Erythroblast (primary cell): ENCODE data around the gene EML1.

Experiments
- DNase-seq, 2 experiments: peaks; one replicate each; lab custom pipeline; 2025; lab: John Stamatoyannopoulos, UW
- GATA1 ChIP-seq: IDR thresholded peaks from 2 replicates; pipeline ENCODE4 v1.6.1; 2011; ENCODE audit warnings: low read depth, mild to moderate bottlenecking, control low read depth, low read length, moderate library complexity
- POLR2A ChIP-seq: IDR thresholded peaks from 2 replicates; pipeline ENCODE4 v1.6.1; 2011; ENCODE audit warnings: mild to moderate bottlenecking, low read length

Gene EML1

DNA sequence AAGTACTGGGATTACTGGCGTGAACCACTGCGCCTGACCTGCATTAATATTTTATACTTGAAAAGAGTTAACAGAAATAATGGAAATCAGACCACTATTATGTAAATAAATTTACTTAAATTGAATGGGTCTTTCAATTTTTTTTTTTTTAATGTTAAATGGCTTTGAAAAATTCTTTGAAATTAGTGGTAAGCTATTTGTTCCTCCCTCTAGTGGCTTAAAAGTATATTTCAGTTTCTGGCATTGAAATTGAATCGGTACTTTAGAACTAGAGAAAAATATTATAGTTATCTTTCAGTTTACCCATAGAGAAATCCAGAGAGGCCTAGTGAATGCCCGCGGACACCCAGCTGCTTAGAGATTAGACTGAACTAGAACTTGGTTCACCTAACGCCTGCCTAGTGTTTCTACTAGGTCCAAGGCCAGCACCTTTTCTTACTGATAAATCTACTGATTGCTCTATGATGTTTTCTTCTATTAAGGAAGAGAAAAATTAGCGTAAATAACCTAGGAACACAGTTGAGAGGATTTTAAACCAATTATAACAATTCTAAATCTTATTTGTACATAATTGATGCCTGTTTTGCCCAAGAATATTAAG, 106.5 kb downstream of the EML1 start:
- no peak for TF ChIP-seq GATA1
- TF ChIP-seq POLR2A: no peak
- DNase-seq: peak in 1 of 2 experiments; percentile 19

DNA sequence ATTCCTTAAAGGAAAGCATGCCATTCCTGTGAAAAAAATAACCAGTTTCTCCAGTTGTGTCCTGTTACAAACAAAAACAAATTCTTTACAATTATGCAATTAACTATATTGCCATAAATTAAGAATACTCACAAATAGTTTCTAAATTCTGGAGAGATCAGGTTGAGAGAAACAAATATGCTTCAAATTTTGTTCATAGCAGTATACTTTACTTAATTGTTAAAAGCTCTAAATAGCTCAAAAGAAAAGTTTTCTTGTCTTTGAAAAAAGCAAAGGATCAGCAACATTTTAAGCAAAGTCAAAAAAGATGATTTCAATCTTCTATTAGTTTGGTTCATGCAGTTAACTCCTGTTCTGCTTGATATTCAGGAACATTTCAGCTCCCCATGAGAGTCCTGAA, 109.7 kb downstream of the EML1 start:
- DNase-seq: no peak
- TF ChIP-seq POLR2A: no peak

DNA sequence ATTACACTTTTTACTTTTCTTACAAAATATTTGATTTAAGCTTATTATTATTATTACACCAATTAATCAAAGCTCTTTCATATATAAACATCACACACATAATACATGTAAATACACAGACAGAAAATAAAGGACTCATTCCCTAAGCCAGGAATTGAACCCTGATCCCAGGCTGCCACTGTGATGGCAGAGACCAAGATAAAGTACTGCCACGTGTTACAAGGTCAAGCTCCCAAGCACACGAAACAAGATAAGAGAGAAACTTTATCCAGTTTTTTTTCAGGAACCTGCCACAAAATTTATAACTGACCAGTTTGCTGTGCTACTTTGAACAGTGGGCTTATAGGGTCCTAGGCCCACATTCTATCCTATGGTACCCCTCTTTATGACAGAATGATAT, 111.3 kb downstream of the EML1 start:
- TF ChIP-seq GATA1 (no peak), POLR2A (no peak)

DNA sequence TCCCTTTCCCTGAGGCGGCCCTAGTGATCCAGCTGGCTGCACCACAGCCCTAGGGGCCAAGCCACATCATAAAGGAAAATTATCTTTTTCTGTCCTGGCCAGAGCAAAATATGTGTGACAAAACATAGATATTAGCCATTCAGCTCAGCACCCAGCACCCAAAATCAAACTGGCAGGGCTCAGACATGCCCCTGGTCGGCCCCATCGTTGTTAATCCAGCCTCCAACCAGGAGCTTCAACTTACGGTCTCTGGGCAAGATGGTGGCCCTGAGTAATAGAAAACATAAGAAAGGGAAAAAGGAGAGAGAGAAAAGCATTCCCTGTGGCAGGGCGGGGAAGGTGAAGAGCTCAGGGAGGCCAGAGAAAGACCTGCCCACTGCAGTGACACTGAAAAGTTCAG, 111.9 kb downstream of the EML1 start:
- no peak for DNase-seq
- no peak for TF ChIP-seq GATA1
- TF ChIP-seq POLR2A: no peak

More for the DNA sequence above, 111.3 kb downstream of the EML1 start:
- no peak for DNase-seq

DNA sequence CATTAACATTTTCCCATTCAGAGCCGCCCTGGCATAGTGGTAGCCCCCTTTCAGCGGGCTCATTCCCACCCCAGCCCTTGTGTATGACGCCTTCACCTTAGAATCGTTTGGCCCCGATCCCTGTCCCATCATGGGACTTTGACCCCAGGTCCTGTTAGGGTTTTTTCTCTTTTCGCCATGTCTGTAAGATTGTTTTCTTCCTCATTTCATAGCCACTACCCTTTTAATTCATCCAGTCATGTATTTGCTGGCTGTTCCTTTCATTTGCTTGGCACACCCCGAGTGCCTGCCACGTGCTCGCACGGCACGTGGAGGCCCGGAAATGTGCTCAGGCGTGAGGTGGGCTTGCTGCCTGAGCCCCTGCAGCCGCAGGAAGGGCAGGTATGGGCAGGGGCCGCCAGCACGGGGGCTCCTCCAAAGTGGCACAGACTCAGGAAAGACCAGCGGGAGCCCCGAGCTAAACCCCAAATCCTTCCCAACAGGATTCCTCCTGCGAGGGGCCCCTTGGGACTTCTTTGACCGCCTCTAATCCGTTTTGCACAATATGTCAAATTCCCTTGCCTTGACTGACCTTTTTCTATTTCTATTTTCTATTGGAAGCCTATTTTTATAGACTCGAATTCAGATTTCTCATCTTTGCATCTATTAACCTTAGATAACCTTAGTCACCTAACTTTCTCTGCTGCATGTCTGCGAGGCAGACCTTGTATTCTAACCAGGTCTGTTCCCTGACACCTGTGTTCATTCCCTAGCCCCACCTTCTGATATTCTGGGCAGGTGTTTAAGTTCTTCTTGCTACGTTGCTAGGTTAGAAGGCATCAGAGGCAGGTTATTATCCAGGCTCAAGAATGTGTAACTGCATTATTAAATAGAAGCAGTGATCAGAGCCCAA, 114.8 kb downstream of the EML1 start:
- no peak for TF ChIP-seq GATA1
- DNase-seq: no peak

DNA sequence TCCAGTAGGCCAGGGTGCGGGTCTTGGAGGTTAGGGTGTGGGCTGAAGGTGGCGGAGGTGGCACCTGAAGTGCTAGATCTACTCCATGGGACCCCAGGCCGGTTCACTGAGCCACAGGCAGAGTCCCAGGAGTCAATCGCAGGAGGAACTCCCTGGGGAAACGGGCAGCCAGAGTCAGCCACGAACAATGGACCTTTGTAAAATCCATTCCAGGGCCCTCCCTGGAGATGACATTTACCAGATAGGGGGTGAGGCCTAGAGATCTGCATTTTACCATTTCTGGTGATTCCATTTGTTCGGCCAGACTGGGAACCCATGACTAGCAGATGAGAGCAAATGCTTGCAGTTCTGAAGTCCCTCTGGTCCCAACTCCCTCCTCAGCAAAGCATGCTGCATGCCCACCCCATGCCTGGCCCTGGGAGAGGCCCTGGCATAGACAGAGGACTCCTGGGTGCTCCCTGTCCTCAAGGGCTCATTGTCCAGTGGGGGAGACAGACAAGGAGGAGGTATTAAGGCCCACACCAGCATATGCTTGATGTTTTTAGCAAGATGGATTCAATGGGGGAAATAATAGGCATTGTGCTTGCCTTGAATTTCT, 115.5 kb downstream of the EML1 start:
- no peak for TF ChIP-seq POLR2A
- no peak for TF ChIP-seq GATA1
- no peak for DNase-seq

DNA sequence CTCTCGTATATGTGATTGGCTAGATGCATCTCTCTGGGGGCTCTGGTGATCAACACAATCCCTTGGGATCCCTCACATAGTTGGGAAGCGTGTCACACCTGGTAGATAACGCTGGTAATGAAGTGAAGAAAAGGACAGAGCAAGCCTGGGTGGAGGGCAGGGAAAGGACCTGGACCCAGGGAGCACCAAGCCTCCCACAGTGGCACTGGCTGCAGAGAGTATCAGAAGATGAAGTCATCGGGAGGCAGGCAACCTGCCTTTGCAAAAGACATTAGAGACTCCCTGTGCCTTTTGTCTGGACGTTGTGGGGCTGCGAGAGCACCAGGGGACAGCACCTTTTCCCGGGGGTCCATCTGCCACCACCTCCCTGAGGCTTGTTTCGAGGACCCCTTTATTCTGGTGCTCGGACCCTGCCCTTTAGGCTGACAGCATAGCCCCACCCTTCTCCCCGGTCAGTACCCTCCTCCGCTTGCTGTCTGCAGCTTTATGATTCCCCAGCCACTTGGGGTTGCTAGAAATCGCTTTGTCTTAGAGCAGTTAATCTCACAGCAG, 116.4 kb downstream of the EML1 start:
- TF ChIP-seq GATA1: no peak
- no peak for TF ChIP-seq POLR2A
- DNase-seq: no peak

DNA sequence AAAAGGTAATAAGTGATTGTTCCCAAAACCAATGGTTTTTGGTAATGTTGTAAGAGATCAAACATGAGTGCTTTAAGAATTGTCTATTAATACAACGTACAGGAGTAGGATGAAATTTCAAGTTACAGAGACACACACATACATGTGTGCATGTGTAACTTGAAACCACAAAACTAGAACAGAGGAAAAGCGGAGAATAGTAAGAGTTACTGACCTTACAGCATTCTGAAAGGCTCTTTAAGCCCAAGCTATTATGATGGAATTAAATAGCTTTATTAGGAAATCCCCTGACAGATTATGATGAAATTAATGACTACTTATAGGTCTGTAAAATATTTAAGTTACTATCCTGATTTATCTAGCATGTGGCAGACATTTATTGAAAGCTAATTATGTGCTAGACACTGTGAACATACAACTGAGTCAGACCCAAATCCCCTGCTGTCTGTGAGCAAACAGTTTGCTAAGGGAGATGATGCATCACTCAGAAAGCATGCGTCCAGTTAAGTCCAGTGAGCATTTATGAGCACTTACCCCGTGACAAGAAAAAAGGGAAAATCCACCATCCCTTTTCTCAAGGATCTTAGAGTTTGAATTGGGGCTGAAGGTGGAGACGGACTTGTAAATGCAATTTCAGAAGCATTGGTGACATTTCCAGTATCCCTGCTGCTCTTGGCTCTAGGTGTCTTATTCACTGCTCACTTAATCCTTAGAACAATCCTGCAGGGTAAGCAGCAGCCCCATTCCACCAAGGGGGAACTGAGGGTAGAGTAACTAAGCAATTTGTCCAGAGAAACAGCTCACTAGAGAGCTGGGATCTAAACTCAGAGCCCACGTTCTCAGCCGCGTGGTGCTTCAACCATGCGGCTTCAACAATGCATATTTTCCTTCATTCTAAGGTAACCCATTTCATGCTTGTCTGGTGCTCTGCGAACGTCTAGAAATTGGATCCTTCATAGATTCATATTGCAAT, 117.4 kb downstream of the EML1 start:
- DNase-seq: no peak
- TF ChIP-seq POLR2A (no peak), GATA1 (no peak)

DNA sequence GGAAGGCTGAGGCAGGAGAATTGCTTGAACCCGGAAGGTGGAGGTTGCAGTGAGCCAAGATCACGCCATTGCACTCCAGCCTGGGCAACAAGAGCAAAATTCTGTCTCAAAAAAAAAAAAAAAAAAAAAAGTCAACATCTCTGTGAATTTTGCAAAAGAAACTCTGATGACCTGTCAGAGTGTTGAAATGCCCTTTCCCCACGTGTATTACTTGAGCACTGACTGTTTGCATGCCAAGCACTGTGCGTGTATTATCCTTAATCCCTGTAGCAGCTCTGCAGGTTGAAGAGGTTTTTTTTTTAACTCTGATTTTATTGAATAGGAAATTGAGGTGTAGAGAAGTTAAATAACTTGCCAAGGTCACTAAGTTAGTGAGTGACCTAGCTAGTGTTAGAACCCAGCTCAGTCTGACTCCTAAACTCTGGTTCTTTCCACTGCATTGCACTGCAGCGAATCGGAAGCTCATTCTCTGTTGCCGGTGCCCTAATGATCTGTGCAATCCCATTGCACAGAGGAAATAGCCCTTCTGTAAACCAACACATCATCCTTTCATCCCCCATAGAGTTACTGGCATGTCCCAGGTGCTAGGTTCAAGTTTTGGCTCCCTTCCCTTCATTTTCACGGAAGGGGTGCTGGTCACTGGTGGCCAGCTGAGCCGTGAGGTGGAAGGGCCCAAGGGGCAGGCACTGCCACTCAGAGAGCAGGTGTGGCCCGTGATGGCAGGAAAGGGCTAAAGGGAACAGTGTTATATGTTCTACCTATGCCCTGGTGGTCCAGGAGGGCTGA, 122.3 kb downstream of the EML1 start:
- TF ChIP-seq GATA1 (no peak), POLR2A (no peak)

DNA sequence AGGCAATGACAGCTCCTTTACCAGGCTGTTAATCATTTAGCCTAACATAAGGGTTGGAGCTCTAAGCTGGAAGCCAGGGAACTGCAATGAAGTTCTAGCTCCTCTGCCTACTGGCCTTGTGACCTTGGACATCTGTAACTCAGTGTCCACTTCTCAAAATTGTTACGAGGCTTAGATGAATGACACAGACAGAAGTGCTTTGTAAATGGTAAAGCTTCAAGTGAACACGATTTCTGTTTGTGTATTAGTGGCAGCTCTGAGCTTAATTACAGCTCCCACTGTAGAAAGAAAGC, 122.8 kb downstream of the EML1 start:
- TF ChIP-seq POLR2A (no peak), GATA1 (no peak)
- DNase-seq: no peak

More for the DNA sequence above, 122.3 kb downstream of the EML1 start:
- no peak for DNase-seq

DNA sequence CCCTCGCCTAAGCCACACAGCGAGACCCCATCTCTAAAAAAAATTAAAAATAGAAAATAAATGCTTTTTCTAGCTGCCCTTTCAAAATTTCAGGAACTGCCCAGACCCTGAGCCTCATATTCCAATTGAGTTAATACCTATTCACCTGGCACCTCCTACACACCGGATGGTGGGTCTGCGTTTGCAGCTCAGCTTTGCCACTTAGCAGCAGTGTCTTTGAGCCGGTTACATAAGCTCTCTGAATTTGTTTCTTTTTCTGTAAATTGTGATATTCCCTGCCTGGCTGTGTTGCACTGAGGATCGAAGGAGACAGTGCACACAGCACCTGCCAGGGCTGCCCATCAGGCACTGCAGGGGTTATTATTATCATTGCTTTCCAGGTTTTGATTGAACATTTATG, 125.6 kb downstream of the EML1 start:
- DNase-seq: no peak
- TF ChIP-seq GATA1: no peak
- no peak for TF ChIP-seq POLR2A

DNA sequence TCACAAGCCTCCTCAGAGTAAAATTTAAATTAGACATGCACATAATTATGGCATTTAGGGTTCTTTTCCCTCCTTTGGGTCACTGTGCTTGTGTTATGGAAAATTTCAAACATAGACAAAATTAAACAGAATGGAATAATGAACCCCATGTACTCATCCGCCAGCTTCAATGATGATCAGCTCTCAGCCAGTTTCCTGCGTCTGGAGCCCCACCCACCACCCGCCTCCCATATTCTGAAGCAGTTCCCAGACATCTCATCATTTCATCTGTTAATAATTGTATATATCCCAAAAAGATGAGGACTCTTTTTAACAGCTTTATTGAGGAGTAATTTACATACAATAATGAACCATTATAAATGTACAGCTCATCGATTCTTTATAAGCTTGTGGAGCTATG, 128.2 kb downstream of the EML1 start:
- TF ChIP-seq GATA1 (no peak), POLR2A (no peak)
- no peak for DNase-seq

DNA sequence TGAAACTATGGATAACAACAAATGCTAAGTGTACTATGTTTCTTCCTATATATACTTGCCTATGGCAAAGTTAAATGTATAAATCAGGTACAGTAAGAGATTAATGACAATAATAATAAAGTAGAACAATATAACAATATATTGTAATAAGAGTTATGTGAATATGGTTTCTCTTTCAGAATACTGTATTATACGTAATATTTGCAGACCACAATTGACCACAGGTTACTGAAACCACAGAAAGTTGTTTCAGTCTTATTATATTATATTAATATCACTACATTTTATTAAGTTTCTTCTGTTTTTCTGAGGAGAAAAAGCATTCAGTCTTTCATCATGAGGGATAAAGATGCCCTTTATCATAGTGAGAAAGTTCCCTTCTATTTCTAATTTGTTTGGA, 131.2 kb downstream of the EML1 start:
- DNase-seq: no peak
- TF ChIP-seq POLR2A (no peak), GATA1 (no peak)

DNA sequence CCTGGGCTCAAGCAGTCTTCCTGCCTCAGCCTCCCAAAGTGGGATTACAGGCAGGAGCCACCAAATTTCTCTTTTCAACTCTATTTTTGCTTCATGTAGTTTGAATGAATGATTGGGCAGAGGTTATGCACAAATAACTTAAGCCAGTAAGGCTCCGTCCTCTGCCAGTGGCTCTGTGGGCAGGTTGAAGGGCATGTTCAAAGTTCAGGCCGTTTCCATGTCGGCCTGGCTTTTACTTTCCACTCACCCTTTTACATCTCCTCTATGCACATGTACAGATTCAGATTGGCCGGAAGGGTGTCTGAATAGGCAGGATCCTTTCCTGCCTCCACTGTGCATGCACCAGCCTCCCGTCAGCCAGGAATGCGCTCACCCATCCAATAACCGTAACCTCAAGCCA, 132.3 kb downstream of the EML1 start:
- DNase-seq: no peak
- TF ChIP-seq GATA1 (no peak), POLR2A (no peak)
